Immature natural killer cell (primary cell): ENCODE data around the gene IL20RB. TPM values are rescaled to one million over a fixed set of nuclear protein-coding genes. Genes with fewer than 3 reads are reported as not detected.
"Not testable (repeated sequence)": the region's sequence is repeated elsewhere in the genome, so short reads cannot be mapped to it uniquely, and the experiment has no call there.

Source experiments
- DNase-seq, 3 donors: peaks; one replicate each; pipeline ENCODE4 v3.0.0; 2022; ENCODE audit warnings: mixed read lengths in 1 of 3
- H3K27ac Mint-ChIP-seq, 6 donors: one replicate each; pipeline ENCODE4 v1.8.0; 2020; ENCODE audit warnings: mixed read lengths in 6 of 6, mild to moderate bottlenecking in 5 of 6, inconsistent platforms in 4 of 6, moderate library complexity in 3 of 6
- H3K27me3 Mint-ChIP-seq, 3 donors: one replicate each; pipeline ENCODE4 v1.8.0; 2020 to 2021; ENCODE audit warnings: low read depth in 3 of 3, mild to moderate bottlenecking in 3 of 3, mixed read lengths in 3 of 3, moderate library complexity in 3 of 3, inconsistent platforms in 1 of 3
- H3K36me3 Mint-ChIP-seq, 3 donors: one replicate each; pipeline ENCODE4 v1.8.0; 2020; ENCODE audit warnings: mixed read lengths in 3 of 3, inconsistent platforms in 2 of 3, mild to moderate bottlenecking in 2 of 3
- H3K4me1 Mint-ChIP-seq, 2 donors: one replicate each; pipeline ENCODE4 v1.8.0; 2020; ENCODE audit warnings: inconsistent platforms in 2 of 2, mild to moderate bottlenecking in 2 of 2, mixed read lengths in 2 of 2, moderate library complexity in 1 of 2
- H3K4me3 Mint-ChIP-seq, 5 donors: one replicate each; pipeline ENCODE4 v1.8.0; 2020; ENCODE audit warnings: mild to moderate bottlenecking in 5 of 5, mixed read lengths in 5 of 5, inconsistent platforms in 3 of 5, moderate library complexity in 3 of 5
- H3K9me3 Mint-ChIP-seq, 6 donors: one replicate each; pipeline ENCODE4 v1.8.0; 2020; ENCODE audit warnings: mild to moderate bottlenecking in 6 of 6, mixed read lengths in 6 of 6, inconsistent platforms in 4 of 6, moderate library complexity in 3 of 6
- polyA plus RNA-seq, 3 donors: library from polyadenylated mRNA; unstranded; fragments of 300-500 nt; fragmentation: Illumina TruSeq; gene quantifications; one replicate each; pipeline ENCODE4 v1.2.3, GENCODE V29; 2021

IL20RB gene
- polyA plus RNA-seq, 3 donors from 2014 or later, result 0.55 to 0.73 TPM; not detected in 1

- H3K27ac Mint-ChIP-seq, result peak overlapping the region in 3 of 6 donors; percentile 1 to 14 (median 11)
- H3K4me1 Mint-ChIP-seq, result peaks cover 25 to 46% of the 10 kb centered on the region in 2 donors
- H3K36me3 Mint-ChIP-seq, result no peaks in the 10 kb centered on the region
- H3K4me3 Mint-ChIP-seq, result no peak overlapping the region
- H3K9me3 Mint-ChIP-seq, result no peaks in the 10 kb centered on the region
- no peak for DNase-seq
- peaks cover 0 to 1% (median 1%) of the 10 kb centered on the region in 3 donors for H3K27me3 Mint-ChIP-seq
Measured at GRCh38 chr3:136952292-136952691, 5.5 kb upstream of the IL20RB start.

- peaks cover 20 to 28% of the 10 kb centered on the region in 2 donors for H3K4me1 Mint-ChIP-seq
- no peak overlapping the region for H3K4me3 Mint-ChIP-seq
- no peaks in the 10 kb centered on the region for H3K36me3 Mint-ChIP-seq
- peak overlapping the region in 1 of 6 donors; percentile 23 for H3K27ac Mint-ChIP-seq
- no peaks in the 10 kb centered on the region for H3K9me3 Mint-ChIP-seq
- peaks cover 0 to 3% (median 1%) of the 10 kb centered on the region in 3 donors for H3K27me3 Mint-ChIP-seq
- no peak for DNase-seq
Measured at GRCh38 chr3:136954251-136954650, 3.5 kb upstream of the IL20RB start.

DNA sequence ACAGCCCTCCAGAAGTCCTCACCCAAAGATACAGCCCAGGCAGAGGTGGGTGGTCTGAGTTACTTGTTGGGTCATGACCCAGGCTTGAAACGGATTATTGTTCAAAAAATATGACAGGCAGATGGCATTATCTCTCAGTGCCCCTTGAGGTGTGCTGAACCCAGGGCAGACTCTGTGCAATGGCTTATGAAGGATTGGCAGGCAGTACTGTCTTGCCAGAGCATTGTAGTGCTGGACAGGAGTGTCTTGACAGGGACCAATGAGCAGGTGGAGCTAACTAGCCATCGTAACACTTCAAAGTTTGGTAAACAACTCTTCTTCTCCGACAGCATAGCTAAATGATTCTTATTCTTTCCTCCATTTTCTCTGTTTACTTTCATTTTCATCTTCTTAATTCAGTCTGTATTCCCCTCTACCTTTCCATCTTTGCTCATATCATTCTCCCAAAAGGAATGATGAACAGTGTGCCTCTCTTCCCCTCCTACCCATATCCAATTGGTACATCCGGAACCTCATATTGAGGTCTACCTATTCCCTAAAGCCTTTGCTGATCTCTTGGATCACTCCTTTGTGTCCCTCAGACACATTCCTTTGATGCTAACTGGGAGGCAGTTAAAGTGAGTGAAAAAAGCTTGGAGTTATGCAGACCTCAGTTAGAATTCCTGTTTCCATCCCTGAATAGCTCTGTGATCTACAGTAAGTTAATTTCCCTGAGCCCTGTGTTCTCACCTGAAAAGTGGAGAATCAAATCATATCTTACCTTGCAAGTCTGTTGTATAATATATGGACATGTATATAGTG is 2.6 kb upstream of the IL20RB start:
- peaks cover 20 to 25% of the 10 kb centered on the region in 2 donors for H3K4me1 Mint-ChIP-seq
- DNase-seq, result no peak
- H3K27me3 Mint-ChIP-seq, result peaks cover 0 to 3% (median 1%) of the 10 kb centered on the region in 3 donors
- peaks cover 0 to 3% (median 0%) of the 10 kb centered on the region in 3 donors for H3K36me3 Mint-ChIP-seq
- peak overlapping the region in 4 of 5 donors; percentile 3 to 46 (median 24) for H3K4me3 Mint-ChIP-seq
- peak overlapping the region; percentile 26 to 90 (median 56) for H3K27ac Mint-ChIP-seq
- no peaks in the 10 kb centered on the region for H3K9me3 Mint-ChIP-seq

GRCh38 chr3:136955813-136956212 is 2.0 kb upstream of the IL20RB start:
- no peak overlapping the region for H3K4me3 Mint-ChIP-seq
- H3K4me1 Mint-ChIP-seq, result peaks cover 20 to 25% of the 10 kb centered on the region in 2 donors
- H3K36me3 Mint-ChIP-seq, result peaks cover 0 to 3% (median 3%) of the 10 kb centered on the region in 3 donors
- no peaks in the 10 kb centered on the region for H3K9me3 Mint-ChIP-seq
- H3K27me3 Mint-ChIP-seq, result peaks cover 0 to 3% (median 1%) of the 10 kb centered on the region in 3 donors
- peak overlapping the region in 5 of 6 donors; percentile 26 to 90 (median 61) for H3K27ac Mint-ChIP-seq
- no peak for DNase-seq

- Mint-ChIP-seq H3K27ac (no peak overlapping the region), H3K9me3 (no peaks in the 10 kb centered on the region), H3K27me3 (peaks cover 0 to 3% (median 1%) of the 10 kb centered on the region in 3 donors), H3K4me1 (peaks cover 20 to 25% of the 10 kb centered on the region in 2 donors), H3K36me3 (peaks cover 0 to 3% (median 3%) of the 10 kb centered on the region in 3 donors), H3K4me3 (no peak overlapping the region)
- DNase-seq, result no peak
Measured at GRCh38 chr3:136956971-136957370, 812 bp upstream of the IL20RB start.

- DNase-seq, result no peak
- Mint-ChIP-seq H3K4me1 (peaks cover 20 to 25% of the 10 kb centered on the region in 2 donors), H3K27ac (no peak overlapping the region), H3K27me3 (peaks cover 0 to 3% (median 1%) of the 10 kb centered on the region in 3 donors), H3K9me3 (no peaks in the 10 kb centered on the region), H3K4me3 (no peak overlapping the region), H3K36me3 (peaks cover 0 to 3% (median 3%) of the 10 kb centered on the region in 3 donors)
Measured at GRCh38 chr3:136958939-136959338, 1.2 kb downstream of the IL20RB start.

- no peak overlapping the region for H3K27ac Mint-ChIP-seq
- peaks cover 0 to 3% (median 1%) of the 10 kb centered on the region in 3 donors for H3K27me3 Mint-ChIP-seq
Measured at GRCh38 chr3:136959599-136959998, 1.8 kb downstream of the IL20RB start.

DNA sequence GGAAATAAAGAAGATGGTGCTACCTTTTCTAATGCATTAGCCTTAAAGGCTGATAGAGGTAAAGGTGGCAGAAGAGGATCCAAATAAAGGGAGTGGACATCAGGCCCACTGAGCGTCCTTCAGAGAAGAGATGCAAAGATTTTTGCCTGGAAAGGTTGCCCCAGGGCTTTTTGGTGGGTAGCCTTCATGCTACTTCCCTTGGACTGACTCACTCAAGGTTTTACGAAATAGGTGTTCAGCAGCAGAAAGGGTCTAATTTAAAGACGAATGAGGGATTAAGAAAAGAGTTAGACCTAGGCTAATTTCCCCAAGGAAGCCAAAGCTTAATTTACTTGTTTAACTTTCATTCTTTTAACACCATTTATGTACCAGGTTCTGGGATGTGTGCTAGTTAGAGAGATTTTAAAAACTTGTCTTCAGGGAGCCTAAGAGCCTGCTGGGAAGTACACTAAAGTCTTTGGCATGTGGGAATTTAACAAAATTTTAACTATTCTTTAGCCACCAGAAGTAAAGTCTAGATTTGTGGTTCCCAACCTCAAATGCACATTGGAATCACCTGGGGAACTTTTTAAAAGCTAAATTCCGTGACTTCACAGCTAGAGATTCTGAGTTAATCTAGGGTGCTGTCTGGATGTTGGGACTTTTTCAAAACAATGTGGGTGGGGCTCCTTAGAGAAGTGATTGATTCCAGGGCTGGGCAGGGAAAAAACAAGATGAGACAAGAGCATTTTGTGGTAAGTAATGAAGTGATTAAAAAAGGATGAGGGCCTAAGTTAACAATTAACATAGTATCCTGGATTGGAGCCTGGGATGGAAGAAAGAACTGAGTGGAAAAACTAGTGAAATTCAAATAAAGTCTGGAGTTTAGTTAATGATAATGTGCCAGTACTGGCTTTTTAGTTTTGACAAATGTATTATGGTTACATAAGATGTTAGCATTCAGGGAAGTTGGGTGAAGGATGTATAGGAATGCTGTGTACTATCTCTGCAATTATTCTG is 3.4 kb downstream of the IL20RB start:
- Mint-ChIP-seq H3K27ac (no peak overlapping the region), H3K9me3 (no peaks in the 10 kb centered on the region), H3K36me3 (peaks cover 0 to 3% (median 3%) of the 10 kb centered on the region in 3 donors), H3K27me3 (peaks cover 0 to 3% (median 1%) of the 10 kb centered on the region in 3 donors), H3K4me3 (no peak overlapping the region), H3K4me1 (peaks cover 5 to 7% of the 10 kb centered on the region in 2 donors)
- DNase-seq, result no peak

More at GRCh38 chr3:136959599-136959998, 1.8 kb downstream of the IL20RB start:
- Mint-ChIP-seq H3K4me3 (no peak overlapping the region), H3K36me3 (peaks cover 0 to 3% (median 3%) of the 10 kb centered on the region in 3 donors), H3K9me3 (no peaks in the 10 kb centered on the region), H3K4me1 (peaks cover 17 to 22% of the 10 kb centered on the region in 2 donors)
- no peak for DNase-seq

- no peak overlapping the region for H3K4me3 Mint-ChIP-seq
- no peak for DNase-seq
- H3K9me3 Mint-ChIP-seq, result peaks cover 0 to 1% (median 0%) of the 10 kb centered on the region in 6 donors
- no peak overlapping the region for H3K27ac Mint-ChIP-seq
- peaks cover 0 to 2% (median 0%) of the 10 kb centered on the region in 3 donors for H3K27me3 Mint-ChIP-seq
- no peaks in the 10 kb centered on the region for H3K4me1 Mint-ChIP-seq
- peaks cover 0 to 3% (median 3%) of the 10 kb centered on the region in 3 donors for H3K36me3 Mint-ChIP-seq
Measured at GRCh38 chr3:136962927-136963326, 5.1 kb downstream of the IL20RB start.

DNA sequence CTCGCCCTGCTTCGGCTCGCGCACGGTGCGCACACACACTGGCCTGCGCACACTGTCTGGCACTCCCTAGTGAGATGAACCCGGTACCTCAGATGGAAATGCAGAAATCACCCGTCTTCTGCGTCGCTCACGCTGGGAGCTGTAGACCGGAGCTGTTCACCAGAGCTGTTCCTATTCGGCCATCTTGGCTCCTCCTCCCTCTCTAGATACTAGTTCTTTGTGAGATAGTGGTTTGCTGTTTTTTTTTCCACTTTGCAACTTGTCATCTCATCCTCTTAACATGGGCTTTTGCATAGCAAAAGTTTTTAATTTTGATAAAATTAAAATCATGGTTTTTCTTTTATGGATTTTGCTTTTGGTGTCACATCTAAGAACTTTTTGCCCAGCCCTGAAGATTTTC is 11.8 kb downstream of the IL20RB start:
- H3K9me3 Mint-ChIP-seq, result peaks cover 2 to 11% (median 5%) of the 10 kb centered on the region in 6 donors
- not testable (repeated sequence) for DNase-seq, H3K4me3 Mint-ChIP-seq, H3K27ac Mint-ChIP-seq, H3K27me3 Mint-ChIP-seq, H3K4me1 Mint-ChIP-seq
- peaks cover 7 to 13% (median 10%) of the 10 kb centered on the region in 3 donors for H3K36me3 Mint-ChIP-seq

DNA sequence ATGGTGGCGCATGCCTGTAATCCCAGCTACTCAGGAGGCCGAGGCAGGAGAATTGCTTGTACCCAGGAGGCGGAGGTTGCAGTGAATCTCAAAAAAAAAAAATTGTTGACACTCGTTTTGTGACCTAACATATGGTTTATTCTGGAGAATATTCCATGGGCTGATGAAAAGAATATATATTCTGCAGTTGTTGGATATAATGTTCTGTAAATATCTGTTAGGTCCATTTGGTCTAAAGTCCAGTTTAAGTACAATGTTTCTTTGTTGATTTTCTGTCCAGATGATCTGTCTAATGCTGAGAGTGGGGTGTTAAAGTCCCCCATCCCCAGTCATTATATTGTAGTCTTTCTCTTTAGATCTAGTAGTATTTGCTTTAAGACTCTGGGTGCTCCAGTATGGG is 15.6 kb downstream of the IL20RB start:
- Mint-ChIP-seq H3K27ac (no peak overlapping the region), H3K4me1 (peaks cover 0 to 2% of the 10 kb centered on the region in 2 donors), H3K9me3 (peaks cover 5 to 18% (median 11%) of the 10 kb centered on the region in 6 donors), H3K27me3 (peaks cover 0 to 2% (median 0%) of the 10 kb centered on the region in 3 donors), H3K36me3 (peaks cover 11 to 19% (median 11%) of the 10 kb centered on the region in 3 donors), H3K4me3 (no peak overlapping the region)
- no peak for DNase-seq

DNA sequence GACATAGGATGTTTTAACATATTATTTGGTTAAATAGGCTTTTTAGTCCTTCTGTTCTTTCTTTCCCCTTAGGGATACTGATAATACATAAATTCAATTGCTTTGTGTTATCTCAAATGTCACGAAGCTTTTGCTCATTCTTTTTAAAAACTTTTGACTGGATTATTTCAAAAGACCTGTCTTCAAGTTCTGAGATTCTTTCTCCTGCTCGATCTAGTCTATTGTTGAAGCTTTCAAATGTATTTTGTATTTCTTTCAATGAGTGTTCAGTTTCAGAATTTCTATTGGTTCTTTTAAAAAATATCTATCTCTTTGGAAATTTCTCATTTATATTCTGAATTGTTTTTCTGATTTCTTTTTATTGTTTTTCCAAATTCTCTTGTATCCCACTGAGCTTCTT is 16.9 kb downstream of the IL20RB start:
- Mint-ChIP-seq H3K27me3 (peaks cover 0 to 2% (median 0%) of the 10 kb centered on the region in 3 donors), H3K27ac (no peak overlapping the region), H3K9me3 (peaks cover 4 to 18% (median 11%) of the 10 kb centered on the region in 6 donors), H3K4me3 (no peak overlapping the region), H3K36me3 (peaks cover 11 to 19% (median 11%) of the 10 kb centered on the region in 3 donors), H3K4me1 (peaks cover 0 to 2% of the 10 kb centered on the region in 2 donors)
- no peak for DNase-seq

- DNase-seq, result no peak
- Mint-ChIP-seq H3K27ac (no peak overlapping the region), H3K27me3 (peaks cover 0 to 2% (median 0%) of the 10 kb centered on the region in 3 donors), H3K36me3 (peaks cover 15 to 33% (median 17%) of the 10 kb centered on the region in 3 donors), H3K4me1 (no peaks in the 10 kb centered on the region), H3K9me3 (peaks cover 2 to 11% (median 9%) of the 10 kb centered on the region in 6 donors), H3K4me3 (no peak overlapping the region)
Measured at GRCh38 chr3:136979204-136979603, 21.4 kb downstream of the IL20RB start.
